22Rv1 (cell line): ENCODE measurements around the gene TLE6.

Experiments
- CTCF ChIP-seq: fragments of 450-650 bp; IDR thresholded peaks from 2 replicates; pipeline ENCODE4 v1.5.1; 2017; ENCODE audit warnings: mild to moderate bottlenecking
- ZFX ChIP-seq: fragments of 450-650 bp; IDR thresholded peaks from 2 replicates; pipeline ENCODE4 v1.6.1; 2017; ENCODE audit warnings: antibody characterized with exemption, borderline replicate concordance

- TF ChIP-seq CTCF (no peak), ZFX (no peak)
Observed at GRCh38 chr19:2950286-2951124, 26.9 kb upstream of the TLE6 start.
